ENCODE data around the gene MKLN1.

DNA sequence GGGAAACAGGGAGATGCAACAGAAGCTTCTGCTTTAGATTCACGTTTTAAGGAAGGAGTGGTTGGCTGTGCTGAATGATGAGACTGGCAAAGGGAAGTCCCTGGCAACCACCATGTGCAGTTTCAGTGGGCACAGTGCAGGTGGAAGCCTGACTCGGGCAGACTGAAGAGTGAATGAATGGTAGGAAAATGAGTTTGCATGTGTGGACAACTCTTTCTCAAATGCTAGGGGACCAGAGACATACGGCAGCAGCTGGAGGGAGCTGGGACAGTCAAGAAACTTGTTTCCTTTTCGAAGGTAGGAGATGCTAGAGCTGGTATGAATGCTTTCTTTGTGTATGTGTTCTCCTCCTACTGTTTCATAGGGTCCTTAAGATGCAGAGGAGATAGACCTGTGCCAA, 199.8 kb downstream of the MKLN1 start:
- TF ChIP-seq, protein P1, sequence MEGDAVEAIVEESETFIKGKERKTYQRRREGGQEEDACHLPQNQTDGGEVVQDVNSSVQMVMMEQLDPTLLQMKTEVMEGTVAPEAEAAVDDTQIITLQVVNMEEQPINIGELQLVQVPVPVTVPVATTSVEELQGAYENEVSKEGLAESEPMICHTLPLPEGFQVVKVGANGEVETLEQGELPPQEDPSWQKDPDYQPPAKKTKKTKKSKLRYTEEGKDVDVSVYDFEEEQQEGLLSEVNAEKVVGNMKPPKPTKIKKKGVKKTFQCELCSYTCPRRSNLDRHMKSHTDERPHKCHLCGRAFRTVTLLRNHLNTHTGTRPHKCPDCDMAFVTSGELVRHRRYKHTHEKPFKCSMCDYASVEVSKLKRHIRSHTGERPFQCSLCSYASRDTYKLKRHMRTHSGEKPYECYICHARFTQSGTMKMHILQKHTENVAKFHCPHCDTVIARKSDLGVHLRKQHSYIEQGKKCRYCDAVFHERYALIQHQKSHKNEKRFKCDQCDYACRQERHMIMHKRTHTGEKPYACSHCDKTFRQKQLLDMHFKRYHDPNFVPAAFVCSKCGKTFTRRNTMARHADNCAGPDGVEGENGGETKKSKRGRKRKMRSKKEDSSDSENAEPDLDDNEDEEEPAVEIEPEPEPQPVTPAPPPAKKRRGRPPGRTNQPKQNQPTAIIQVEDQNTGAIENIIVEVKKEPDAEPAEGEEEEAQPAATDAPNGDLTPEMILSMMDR (IDR thresholded peaks at IDR 0.05), result no peak
- TF ChIP-seq POLR2A (IDR thresholded peaks at IDR 0.05), result no peak

Measured in Peyer's patch (tissue), 4 donors.